ENCODE measurements around the gene RIBC1.
"Not testable (repeated sequence)": the region's sequence is repeated elsewhere in the genome, so short reads cannot be mapped to it uniquely, and the experiment has no call there.

The RIBC1 gene

DNA sequence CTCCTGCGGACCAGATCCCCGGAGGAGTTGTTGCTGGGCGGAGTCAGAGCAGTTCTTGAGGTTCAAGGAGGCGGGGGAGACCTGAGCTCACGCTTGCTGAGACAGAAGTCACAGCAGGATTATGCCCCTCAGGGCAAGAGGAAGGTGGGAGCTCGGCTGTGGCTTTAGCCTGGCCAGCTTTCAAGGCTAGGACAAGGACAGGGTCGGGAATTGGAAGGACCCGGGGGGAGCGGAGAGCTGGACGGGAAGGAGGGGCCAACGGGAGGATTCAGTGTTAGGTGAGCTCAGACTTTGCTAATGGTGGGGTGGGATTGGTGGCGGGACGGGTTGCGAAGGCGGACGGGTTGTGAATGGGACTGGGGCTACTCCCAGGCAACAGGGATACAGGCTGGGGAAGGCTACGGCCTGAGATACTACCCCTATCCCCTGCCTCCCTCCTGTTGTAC lies at the start of gene RIBC1:
Gene RIBC1, plus strand, starts transcription at position 13 of the 446 bp plus-strand sequence. CDS start 3,404 bp downstream, outside the sequence.
- DNase-seq (ENCODE audit: low spot score) = no peak

DNA sequence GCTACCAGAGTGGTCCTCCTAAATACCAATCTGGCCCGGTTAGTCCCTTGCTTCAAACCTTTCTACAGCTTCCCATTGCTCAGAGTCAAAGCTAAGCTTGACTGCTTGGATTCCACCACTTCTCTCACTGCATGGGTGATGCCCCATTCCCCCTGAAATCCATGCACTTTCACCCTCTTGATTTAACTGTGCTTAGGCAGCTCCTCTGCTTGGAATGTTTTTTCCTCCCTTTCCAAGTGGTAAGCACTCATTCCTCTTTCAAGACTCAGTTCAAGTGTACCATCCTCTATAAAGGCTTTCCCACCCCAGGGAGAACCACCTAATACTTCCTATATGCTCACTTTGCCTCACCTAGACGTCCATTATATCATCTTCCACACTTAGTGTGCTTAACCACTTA lies 49.4 kb upstream of the RIBC1 start:
- DNase-seq (ENCODE audit: low spot score) = no peak

DNA sequence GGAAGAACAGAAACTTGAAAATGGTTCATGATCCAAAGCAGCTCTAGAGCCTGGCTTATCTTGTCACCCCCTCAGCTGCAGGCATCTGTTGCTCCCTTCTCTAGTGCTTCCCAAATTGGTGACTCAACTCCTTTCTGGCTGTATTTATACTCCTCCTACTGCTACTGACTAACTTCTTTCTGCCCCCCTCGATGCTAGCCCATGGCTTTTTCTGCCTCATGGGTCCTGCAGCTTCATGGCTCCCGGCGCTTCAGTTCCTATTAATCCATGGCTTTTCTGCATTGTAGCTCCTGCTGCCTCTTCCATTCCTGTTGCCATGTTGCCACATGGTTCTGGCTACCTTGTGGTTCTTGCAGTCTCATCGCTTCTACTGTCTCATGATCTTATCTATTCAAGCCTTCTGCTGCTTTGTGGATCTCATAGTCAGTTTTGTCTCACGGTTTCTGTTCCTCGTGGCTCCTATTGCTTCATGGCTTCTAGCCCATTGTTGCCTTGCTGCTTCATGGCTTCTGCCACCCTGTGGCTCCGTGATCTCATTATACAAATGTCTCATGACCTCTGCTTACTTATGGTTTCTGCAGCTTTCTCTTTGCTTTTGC lies 48.4 kb upstream of the RIBC1 start:
- DNase-seq (ENCODE audit: low spot score) = peak; percentile 35

- DNase-seq (ENCODE audit: low spot score) = no peak
Measured at GRCh38 chrX:53374923-53375322, 47.8 kb upstream of the RIBC1 start.

DNA sequence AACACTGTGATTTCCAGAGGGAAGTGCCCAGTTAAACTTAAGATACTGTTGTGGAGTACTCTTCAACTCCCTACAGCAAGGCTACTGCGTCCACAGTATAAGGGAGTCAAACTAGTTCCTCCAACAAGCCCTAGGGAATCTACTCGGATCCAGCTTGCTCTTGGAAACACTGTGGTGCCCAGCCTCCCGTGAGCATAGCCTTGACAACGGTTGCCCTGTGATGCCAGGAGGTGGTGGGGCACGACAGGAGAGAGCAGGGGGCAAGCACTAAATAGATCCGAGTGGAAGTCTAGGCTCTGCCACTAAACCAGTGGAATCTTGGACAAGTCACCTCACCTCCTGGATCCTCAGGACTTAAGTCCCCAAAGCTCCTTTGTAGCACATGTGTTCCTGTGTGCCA lies 45.8 kb upstream of the RIBC1 start:
- no peak for DNase-seq (ENCODE audit: low spot score)

DNA sequence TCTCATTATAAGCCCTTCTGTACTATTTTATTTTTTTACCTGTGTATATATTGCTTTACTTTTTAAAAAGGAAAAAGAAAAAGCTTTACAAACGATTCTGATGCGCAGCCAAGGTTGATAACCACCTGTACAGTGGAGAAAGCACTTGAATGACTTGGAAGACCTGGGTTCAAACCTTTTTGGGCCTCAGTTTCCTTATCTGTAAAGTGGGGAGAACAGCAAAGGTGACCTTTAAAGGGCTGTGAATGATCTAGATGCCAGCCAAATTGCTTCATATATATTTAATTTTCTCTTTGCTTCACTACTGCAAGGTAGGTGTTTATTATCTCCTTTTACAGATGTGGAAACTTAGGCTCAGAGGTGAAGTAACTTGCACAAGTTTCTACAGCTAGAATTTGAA lies 45.2 kb upstream of the RIBC1 start:
- no peak for DNase-seq (ENCODE audit: low spot score)

GRCh38 chrX:53379008-53379710 lies 43.5 kb upstream of the RIBC1 start:
- no peak for DNase-seq (ENCODE audit: low spot score)

DNA sequence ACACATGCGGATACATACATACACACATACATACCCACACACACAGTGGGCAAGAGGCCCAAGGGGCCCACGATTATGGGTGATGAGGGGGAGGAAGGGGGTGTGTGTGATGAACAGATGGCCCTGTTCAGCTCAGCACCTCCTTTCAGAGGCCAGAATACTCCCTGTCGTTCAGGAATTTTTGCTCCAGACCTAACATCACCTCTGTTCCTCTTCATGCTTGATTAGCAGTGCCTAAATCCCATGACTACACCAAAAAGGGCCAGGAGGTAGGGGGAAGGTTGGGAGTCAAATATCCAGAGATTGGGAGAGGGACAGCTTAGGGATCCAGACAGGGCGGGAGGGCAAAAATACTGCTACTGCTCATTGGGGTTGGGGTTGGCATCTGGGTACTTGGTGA lies 42.9 kb upstream of the RIBC1 start:
- DNase-seq (ENCODE audit: low spot score) = no peak

GRCh38 chrX:53383376-53384076 lies 39.1 kb upstream of the RIBC1 start:
- no peak for DNase-seq (ENCODE audit: low spot score)

DNA sequence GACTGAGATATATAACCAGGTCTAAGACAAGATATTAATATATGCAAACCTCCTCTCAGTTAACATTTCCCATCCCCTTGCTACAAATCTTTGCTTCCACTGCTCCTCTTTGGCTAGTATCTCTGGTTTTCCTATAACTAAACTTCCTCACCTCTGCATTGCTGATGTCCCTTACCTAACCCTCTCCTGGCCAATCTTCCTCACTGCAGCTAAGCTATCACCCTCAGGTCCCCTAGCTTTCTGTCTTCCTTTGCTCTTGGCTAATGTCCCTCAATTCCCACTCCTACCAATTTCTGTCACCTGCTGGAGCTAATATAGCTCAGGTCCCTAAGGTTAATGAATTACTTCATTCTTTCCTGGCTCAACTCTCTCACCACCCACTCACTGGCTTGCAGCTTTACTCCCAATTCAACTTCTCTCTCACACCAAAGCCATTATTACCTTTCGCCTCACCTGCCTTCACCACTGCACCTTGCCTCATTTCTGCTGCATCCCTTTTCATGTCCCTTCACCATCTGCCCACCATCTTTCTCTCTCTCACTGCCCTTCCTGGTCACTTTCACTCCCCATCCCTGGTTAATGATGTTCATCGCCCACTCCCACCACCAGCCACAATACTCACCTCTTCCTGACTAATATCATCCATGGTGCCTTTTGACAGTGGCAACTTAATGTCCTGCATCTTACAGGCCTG lies 26.9 kb upstream of the RIBC1 start:
- DNase-seq (ENCODE audit: low spot score) = no peak

DNA sequence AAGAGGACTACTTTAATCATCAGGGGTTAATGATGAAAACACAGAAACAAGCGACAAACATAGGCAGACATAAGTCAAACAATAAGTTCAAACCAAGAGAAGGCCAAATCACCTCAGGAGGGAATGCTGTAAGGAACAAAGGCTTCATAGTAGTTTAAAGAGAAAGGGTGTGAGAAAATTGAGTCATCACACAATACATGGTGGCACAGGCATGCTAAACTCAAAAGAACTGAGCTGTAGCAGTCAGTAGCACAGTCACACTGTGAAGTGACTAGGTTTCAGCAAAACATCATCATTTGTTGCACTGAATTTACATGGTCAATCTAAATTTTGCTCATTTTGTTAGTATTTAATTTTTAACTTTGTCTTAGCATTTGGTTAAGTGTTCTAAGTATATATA lies 24.5 kb upstream of the RIBC1 start:
- DNase-seq (ENCODE audit: low spot score) = peak; percentile 10

- no peak for DNase-seq (ENCODE audit: low spot score)
Measured at GRCh38 chrX:53403535-53403934, 19.1 kb upstream of the RIBC1 start.

- no peak for DNase-seq (ENCODE audit: low spot score)
Measured at GRCh38 chrX:53412446-53412845, 10.2 kb upstream of the RIBC1 start.

DNA sequence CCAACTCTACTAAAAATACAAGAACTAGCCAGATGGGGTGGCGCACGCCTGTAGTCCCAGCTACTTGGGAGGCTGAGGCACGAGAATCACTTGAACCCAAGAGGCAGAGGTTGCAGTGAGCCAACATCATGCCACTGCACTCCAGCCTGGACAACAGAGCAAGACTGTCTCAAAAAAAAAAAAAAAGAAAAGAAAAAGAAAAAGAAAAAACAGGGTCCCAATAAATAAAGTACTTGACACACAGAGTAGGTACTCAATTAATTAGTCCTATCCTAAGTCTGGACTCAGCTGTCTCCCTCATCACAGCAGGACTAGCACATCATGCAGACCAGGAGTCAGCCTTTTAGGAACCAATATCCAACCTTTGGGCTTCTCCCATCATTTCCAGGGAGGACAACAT lies 2.3 kb upstream of the RIBC1 start:
- not testable (repeated sequence) for DNase-seq (ENCODE audit: low spot score)

DNA sequence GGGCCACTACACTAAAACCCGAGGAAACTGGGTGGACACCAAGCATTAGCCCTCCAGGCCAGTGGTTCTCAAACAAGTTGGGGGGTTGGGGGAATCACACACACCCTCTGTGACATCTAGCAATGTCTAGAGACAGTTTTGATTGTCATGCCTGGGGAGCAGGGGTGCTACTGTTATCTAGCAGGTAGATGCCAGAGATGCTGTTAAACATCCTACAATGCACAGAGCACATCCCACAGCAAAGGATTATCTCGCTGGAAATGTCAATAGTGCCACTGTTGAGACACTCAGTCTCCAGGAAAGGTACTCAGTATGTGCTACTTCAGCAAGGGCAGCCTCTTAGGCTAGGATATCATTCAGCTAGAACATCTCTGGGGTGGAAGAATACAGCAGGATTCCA lies 1.5 kb upstream of the RIBC1 start:
- peak; percentile 30 for DNase-seq (ENCODE audit: low spot score)

DNA sequence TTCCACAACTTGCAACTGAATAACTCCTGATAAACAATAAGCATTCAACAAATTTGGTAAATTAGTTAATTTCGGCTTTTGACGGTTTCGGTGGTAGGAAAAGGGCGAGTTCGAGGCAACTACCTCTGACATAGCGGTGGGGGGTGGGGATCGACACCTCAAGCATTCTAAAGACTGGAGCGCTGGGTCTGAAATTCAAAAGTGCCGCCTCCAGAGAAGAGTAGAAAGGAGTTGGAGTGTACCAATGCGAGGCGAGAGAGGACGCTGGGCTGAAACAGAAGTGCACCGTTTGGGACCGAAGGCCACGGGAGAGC lies 944 bp upstream of the RIBC1 start:
- no peak for DNase-seq (ENCODE audit: low spot score)

DNA sequence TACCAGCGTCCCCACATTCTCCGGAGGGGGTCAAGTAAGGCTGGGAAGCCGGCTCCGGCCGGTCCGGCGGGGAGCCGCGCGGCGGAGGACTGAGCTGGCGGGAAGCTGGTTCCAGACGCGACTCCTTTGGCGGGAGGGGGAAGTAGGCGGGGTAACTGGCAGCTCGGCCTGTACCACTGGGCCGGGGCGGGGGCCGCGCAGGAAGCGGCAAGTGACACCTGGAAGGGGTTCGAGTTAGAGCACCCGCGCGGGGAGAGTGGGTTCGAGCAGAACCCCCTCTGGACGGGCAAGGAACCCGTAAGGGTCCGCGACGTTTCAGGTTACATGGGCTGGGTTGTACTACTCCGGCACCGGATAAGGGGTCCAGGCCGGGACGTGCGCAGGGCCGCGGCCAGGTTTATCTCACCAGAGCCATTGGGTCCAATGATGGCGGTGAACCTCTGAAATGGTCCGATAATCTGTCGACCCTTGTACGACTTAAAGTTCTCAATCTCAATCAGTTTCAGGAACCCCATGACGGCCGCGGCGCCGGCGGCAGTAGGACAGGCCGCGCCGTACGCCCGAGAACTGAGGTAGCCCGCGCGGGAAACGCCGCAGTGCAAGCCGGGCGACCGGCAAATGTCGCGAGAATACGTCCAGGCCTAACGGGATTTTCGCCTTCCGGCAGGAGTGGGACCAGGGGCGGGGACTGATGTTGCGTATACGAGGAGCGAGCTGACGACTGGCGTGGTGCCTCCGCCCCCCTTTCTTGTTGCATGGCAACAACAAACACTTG lies 400 bp upstream of the RIBC1 start, which contains the start of gene SMC1A:
Gene SMC1A, minus strand, starts transcription at position 569 of the 775 bp plus-strand sequence. Its CDS starts 54 bp downstream, at position 515.
- DNase-seq (ENCODE audit: low spot score) = peak; percentile 99

DNA sequence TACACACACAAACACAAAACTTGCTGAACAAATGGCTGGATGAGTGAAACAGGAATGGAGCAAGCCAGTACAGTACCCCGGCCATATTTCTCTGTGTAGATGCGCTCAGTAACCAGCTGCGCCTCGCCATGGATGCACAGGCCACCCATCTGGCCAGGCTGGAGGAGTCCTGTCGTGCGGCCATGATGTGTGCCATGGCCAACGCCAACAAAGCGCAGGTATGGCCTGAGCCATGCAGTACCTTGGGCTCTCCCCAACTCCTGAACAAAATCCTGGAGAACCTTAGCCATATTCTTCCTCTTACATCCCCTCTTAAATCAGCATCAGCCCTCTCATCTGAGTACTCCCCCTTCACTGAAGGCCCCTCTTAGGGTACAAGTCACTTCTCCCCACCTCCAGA lies 7.1 kb downstream of the RIBC1 start:
- no peak for DNase-seq (ENCODE audit: low spot score)

DNA sequence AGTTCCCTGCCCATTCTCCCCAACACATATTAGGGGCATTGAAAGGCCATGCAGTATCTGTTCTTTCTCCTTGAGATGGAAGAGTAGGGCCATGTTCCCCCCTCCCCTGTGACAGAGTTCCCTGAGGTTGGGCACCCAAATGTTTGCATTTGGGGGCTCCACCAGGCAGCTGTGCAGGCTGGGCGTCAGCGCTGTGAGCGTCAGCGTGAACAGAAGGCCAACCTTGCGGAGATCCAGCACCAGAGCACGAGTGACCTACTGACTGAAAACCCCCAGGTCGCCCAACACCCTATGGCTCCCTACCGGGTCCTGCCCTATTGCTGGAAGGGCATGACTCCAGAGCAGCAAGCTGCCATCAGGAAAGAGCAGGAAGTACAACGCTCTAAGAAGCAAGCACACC lies 7.6 kb downstream of the RIBC1 start:
- DNase-seq (ENCODE audit: low spot score) = no peak

GRCh38 chrX:53433651-53434639 lies 11.3 kb downstream of the RIBC1 start, which contains the start of gene HSD17B10:
HSD17B10 (minus strand) TSS chrX:53434370; CDS start chrX:53434345, 25 bp downstream.
- DNase-seq (ENCODE audit: low spot score) = peak; percentile 85

- peak; percentile 80 for DNase-seq (ENCODE audit: low spot score)
Measured at GRCh38 chrX:53435997-53436396, 13.3 kb downstream of the RIBC1 start.
